OCI-LY1 (cell line): Measurements from ENCODE around the gene GTF2E1.
"Not testable (repeated sequence)": the region's sequence is repeated elsewhere in the genome, so short reads cannot be mapped to it uniquely, and the experiment has no call there.

Experiments used
- H2AFZ ChIP-seq: fragments of 200-600 bp; sonication (generic), shearing (Covaris generic); 2 replicates; pipeline ENCODE4 v1.6.0; 2014; ENCODE audit warnings: antibody characterized with exemption, mild to moderate bottlenecking, low read length
- H3F3A ChIP-seq: fragments of 200-600 bp; sonication (generic), shearing (Covaris generic); 2 replicates; pipeline ENCODE4 v1.6.0; 2014; ENCODE audit warnings: mild to moderate bottlenecking, antibody characterized with exemption, low read length, moderate library complexity; ENCODE audit not compliant: insufficient read depth
- H3K27ac ChIP-seq: fragments of 200-600 bp; sonication (generic); 2 replicates; pipeline ENCODE4 v1.5.1; 2014; ENCODE audit warnings: low read length, mixed run types, mild to moderate bottlenecking, low read depth; ENCODE audit not compliant: poor library complexity, severe bottlenecking
- H3K27me3 ChIP-seq: fragments of 200-600 bp; sonication (generic); 2 replicates; pipeline ENCODE4 v1.6.0; 2014; ENCODE audit warnings: antibody characterized with exemption, mild to moderate bottlenecking, low read length, moderate library complexity; ENCODE audit not compliant: insufficient read depth
- H3K36me3 ChIP-seq: fragments of 200-600 bp; sonication (generic); 2 replicates; pipeline ENCODE4 v1.6.1; 2014; ENCODE audit warnings: mild to moderate bottlenecking, antibody characterized with exemption, low read length, moderate library complexity, mixed read lengths; ENCODE audit not compliant: insufficient read depth
- H3K4me1 ChIP-seq: fragments of 200-600 bp; sonication (generic); 2 replicates; pipeline ENCODE4 v1.5.1; 2014; ENCODE audit warnings: mild to moderate bottlenecking, low read length, moderate library complexity; ENCODE audit not compliant: insufficient read depth, severe bottlenecking
- H3K4me2 ChIP-seq: fragments of 200-600 bp; sonication (generic), shearing (Covaris generic); 2 replicates; pipeline ENCODE4 v1.6.1; 2014; ENCODE audit warnings: low read length
- H3K4me3 ChIP-seq: fragments of 200-600 bp; sonication (generic); 2 replicates; pipeline ENCODE4 v1.5.1; 2014; ENCODE audit warnings: low read length, low read depth, mild to moderate bottlenecking, mixed read lengths; ENCODE audit not compliant: poor library complexity, severe bottlenecking
- H3K79me2 ChIP-seq: fragments of 200-600 bp; shearing (Covaris generic); 2 replicates; pipeline ENCODE4 v1.6.1; 2016; ENCODE audit warnings: mixed run types, low read length, mixed read lengths; ENCODE audit not compliant: insufficient read depth
- H3K9ac ChIP-seq: fragments of 200-600 bp; sonication (generic), shearing (Covaris generic); 2 replicates; pipeline ENCODE4 v1.6.1; 2014; ENCODE audit warnings: mild to moderate bottlenecking, low read length, mixed read lengths
- H3K9me2 ChIP-seq: fragments of 200-600 bp; sonication (generic), shearing (Covaris generic); 2 replicates; pipeline ENCODE4 v1.6.1; 2014; ENCODE audit warnings: low read depth, mild to moderate bottlenecking, low read length, mixed read lengths
- H3K9me3 ChIP-seq: fragments of 200-600 bp; shearing (Covaris generic); 2 replicates; pipeline ENCODE4 v1.6.1; 2014; ENCODE audit warnings: low read length, mixed read lengths
- H4K20me1 ChIP-seq: fragments of 200-600 bp; sonication (generic), shearing (Covaris generic); 2 replicates; pipeline ENCODE4 v1.6.0; 2016; ENCODE audit warnings: mild to moderate bottlenecking, low read length; ENCODE audit not compliant: insufficient read depth
- CTCF ChIP-seq: fragments of 200-600 bp; sonication (generic), shearing (Covaris generic); IDR thresholded peaks from 2 replicates; pipeline ENCODE4 v1.5.1; 2017; ENCODE audit warnings: mild to moderate bottlenecking, antibody characterized with exemption, low read length, moderate library complexity, mixed read lengths
- EZH2 ChIP-seq: fragments of 200-600 bp; sonication (generic), shearing (Covaris generic); IDR thresholded peaks from 2 replicates; pipeline ENCODE4 v1.8.0; 2017; ENCODE audit warnings: borderline replicate concordance, mixed run types, mild to moderate bottlenecking, antibody characterized with exemption, low read length, moderate library complexity, mixed read lengths

The GTF2E1 gene

GRCh38 chr3:120752865-120753264 is 10.3 kb downstream of the GTF2E1 start:
- Histone ChIP-seq H3K9me3 (no peaks in the 10 kb centered on the region), H3K36me3 (peaks cover 56% of the 10 kb centered on the region), H3K79me2 (peaks cover 39% of the 10 kb centered on the region; the same call in 1 of the 2 replicates)

GRCh38 chr3:120753810-120754209 is 11.3 kb downstream of the GTF2E1 start:
- no peaks in the 10 kb centered on the region for H3K9me2 ChIP-seq
- no peaks in the 10 kb centered on the region for H3K4me1 ChIP-seq
- no peak overlapping the region for H3K4me3 ChIP-seq
- no peaks in the 10 kb centered on the region for H3F3A ChIP-seq
- H2AFZ ChIP-seq, result no peak overlapping the region
- no peaks in the 10 kb centered on the region for H3K27me3 ChIP-seq
- H3K79me2 ChIP-seq, result peaks cover 41% of the 10 kb centered on the region; the same call in 1 of the 2 replicates
- H3K36me3 ChIP-seq, result peaks cover 56% of the 10 kb centered on the region
- H3K9ac ChIP-seq, result no peak overlapping the region
- no peak for TF ChIP-seq CTCF
- no peak for TF ChIP-seq EZH2
- no peaks in the 10 kb centered on the region for H4K20me1 ChIP-seq
- H3K9me3 ChIP-seq, result no peaks in the 10 kb centered on the region
- H3K4me2 ChIP-seq, result no peak overlapping the region
- no peak overlapping the region for H3K27ac ChIP-seq

More at GRCh38 chr3:120752865-120753264, 10.3 kb downstream of the GTF2E1 start:
- no peak overlapping the region for H2AFZ ChIP-seq
- TF ChIP-seq CTCF (no peak), EZH2 (no peak)
- H3K9me2 ChIP-seq, result no peaks in the 10 kb centered on the region
- H3K27me3 ChIP-seq, result no peaks in the 10 kb centered on the region
- no peak overlapping the region for H3K9ac ChIP-seq
- H3F3A ChIP-seq, result no peaks in the 10 kb centered on the region
- no peaks in the 10 kb centered on the region for H4K20me1 ChIP-seq
- H3K4me3 ChIP-seq, result no peak overlapping the region
- no peak overlapping the region for H3K4me2 ChIP-seq
- H3K27ac ChIP-seq, result no peak overlapping the region
- H3K4me1 ChIP-seq, result no peaks in the 10 kb centered on the region

- Histone ChIP-seq H3K36me3 (peaks cover 45% of the 10 kb centered on the region), H3K4me1 (no peaks in the 10 kb centered on the region), H3K9ac (no peak overlapping the region), H3F3A (no peaks in the 10 kb centered on the region), H3K27me3 (no peaks in the 10 kb centered on the region), H3K27ac (no peak overlapping the region), H3K79me2 (peaks cover 26% of the 10 kb centered on the region; the same call in 1 of the 2 replicates), H3K9me2 (no peaks in the 10 kb centered on the region), H4K20me1 (no peaks in the 10 kb centered on the region), H3K4me3 (no peak overlapping the region), H3K4me2 (no peak overlapping the region), H3K9me3 (no peaks in the 10 kb centered on the region), H2AFZ (no peak overlapping the region)
- TF ChIP-seq EZH2 (no peak), CTCF (no peak)
Measured at GRCh38 chr3:120756061-120756460, 13.5 kb downstream of the GTF2E1 start.

GRCh38 chr3:120758551-120758950 is 16.0 kb downstream of the GTF2E1 start:
- Histone ChIP-seq H3K79me2 (peaks cover 31% of the 10 kb centered on the region), H3K36me3 (peaks cover 21% of the 10 kb centered on the region)
- not testable (repeated sequence) for H3K9me3 ChIP-seq, H3K9me2 ChIP-seq, H3K4me1 ChIP-seq, H3K27ac ChIP-seq, H3K4me2 ChIP-seq, H4K20me1 ChIP-seq, H3K27me3 ChIP-seq, H3K4me3 ChIP-seq, H3K9ac ChIP-seq, H2AFZ ChIP-seq, H3F3A ChIP-seq
